Stimulated activated CD8-positive, alpha-beta memory T cell treated with anti-CD3 and anti-CD28 coated beads, Interleukin-7, amount 100 ng/mL, for 48 hours (primary cell): ENCODE measurements around the gene CNTNAP5.

Experiments used
- DNase-seq, 2 donors: peaks; one replicate each; pipeline ENCODE4 v3.0.0-alpha.2; 2020; ENCODE audit warnings: low read depth in 1 of 2; ENCODE audit errors: extremely low read depth in 1 of 2

The CNTNAP5 gene

GRCh38 chr2:124053796-124054195 is 28.7 kb downstream of the CNTNAP5 start:
- DNase-seq: no peak

DNA sequence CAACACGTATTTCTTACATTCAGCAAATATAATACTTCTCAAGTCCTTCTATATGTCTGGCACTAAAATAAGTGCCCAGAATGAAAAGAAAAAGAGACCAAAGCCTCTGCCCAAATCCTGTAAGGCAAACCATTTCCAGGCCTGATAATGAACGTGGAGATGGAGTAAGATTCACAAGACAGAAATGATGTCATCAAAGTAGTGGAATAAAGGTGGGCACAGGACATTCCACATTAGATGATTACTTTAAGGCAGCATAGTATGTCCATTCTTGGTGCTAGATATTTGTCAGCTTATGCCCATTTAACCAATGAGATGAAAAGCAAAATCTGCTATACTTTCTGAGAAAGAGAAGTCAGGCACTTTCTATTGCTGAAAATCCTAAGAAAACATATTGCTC is 38.5 kb downstream of the CNTNAP5 start:
- DNase-seq: no peak

- no peak for DNase-seq
These were observed 40.5 kb downstream of the CNTNAP5 start for GRCh38 chr2:124065636-124066035.

- DNase-seq: no peak
These were observed 41.7 kb downstream of the CNTNAP5 start for GRCh38 chr2:124066776-124067175.

- DNase-seq: no peak
These were observed 54.0 kb downstream of the CNTNAP5 start for GRCh38 chr2:124079045-124079444.

DNA sequence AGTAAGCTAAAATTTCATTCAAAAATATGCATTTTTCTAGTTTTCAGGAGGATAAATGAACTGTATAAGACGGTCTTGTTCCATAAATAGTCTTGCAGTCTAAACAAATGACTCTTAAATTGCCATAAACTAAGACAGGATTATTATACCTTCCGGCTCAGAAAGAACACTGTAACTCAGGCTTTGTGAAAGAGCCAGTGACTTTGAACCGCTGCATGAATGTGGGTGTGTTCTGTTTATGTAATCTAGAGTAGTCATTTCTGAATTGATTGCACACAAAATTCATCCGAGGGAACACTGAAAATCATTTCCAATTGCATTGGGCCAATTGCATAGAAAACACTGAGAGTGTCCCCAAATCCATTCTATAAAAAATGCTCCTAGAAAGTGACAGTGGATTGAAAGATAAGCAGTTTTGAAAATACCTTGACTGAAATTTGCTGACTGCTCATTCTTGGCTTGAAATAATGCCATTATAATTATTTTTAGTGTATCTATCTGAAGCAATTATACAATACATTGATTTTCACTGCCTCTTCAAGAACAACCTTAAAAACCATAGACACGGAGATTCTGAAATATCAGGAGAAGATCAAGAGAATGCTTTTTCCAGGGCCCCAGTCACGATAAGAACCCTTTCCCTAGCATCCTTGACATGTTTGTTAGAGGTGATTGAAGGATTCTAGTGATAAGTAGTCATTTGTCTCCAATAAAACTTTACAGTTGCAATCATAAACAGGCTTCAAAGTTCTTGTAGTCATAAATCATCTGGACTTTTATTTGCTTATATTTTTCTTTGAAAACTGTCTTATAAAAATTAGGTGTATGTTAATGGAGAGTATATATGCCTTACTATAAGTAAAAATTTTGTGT is 55.4 kb downstream of the CNTNAP5 start:
- DNase-seq: no peak

GRCh38 chr2:124081154-124081716 is 56.1 kb downstream of the CNTNAP5 start:
- no peak for DNase-seq

DNA sequence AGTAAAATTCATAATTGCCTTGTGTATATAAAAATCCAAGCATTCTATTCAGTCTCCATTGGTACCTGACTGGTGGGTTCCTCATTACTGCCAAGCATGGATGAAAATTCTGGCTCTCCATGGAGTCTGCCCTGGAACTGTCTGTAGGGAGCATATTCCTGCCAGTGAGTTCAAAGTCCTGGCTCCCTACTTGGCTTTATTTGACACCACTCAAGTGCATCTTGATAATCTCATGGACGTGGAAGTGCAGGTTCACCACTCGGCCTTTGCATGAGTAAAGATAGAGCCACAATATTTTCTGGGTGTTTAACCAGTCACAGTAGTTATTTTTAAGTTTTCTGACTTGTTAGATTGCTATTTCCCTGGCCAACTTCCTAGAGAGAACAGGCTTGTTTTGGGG is 63.5 kb downstream of the CNTNAP5 start:
- DNase-seq: no peak

GRCh38 chr2:124091721-124092120 is 66.6 kb downstream of the CNTNAP5 start:
- no peak for DNase-seq

DNA sequence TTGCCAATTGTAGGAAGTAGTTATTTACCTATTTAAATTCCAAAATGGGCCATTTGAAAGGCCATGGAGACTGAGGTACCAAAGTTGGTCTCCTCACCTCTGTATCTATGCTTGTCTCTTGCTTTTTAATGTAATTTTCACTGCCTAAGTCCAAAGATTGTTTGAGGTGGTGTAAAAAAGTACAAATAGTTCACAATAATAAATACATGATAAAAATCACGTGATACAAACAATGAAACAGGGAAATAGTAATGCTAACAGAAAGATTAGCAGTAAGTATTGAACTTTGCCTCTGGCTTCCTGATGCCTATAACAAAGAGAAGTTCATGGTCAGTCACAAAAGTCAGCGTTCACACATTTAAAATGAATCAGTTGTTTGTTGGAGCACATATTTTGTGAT is 67.6 kb downstream of the CNTNAP5 start:
- DNase-seq: no peak

GRCh38 chr2:124104914-124105313 is 79.8 kb downstream of the CNTNAP5 start:
- DNase-seq: no peak

DNA sequence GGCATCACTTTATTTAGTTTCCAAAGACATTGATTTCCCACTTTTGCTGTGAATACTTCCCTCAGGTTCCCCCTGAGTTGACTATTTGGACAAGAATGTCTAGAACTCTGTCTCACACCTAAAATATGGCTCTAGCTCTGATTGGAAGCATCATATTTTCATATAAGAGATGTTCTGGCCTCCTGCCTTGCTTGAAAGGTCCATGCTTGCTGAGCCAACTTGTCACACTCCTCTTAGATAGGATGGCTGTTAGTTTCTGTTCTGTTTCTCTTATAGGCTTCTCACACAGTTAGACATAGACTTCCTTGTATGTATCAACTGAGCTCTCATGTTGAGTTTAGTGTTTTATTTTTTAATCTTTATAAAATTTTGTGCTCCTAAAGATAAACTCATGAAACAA is 87.1 kb downstream of the CNTNAP5 start:
- DNase-seq: no peak

DNA sequence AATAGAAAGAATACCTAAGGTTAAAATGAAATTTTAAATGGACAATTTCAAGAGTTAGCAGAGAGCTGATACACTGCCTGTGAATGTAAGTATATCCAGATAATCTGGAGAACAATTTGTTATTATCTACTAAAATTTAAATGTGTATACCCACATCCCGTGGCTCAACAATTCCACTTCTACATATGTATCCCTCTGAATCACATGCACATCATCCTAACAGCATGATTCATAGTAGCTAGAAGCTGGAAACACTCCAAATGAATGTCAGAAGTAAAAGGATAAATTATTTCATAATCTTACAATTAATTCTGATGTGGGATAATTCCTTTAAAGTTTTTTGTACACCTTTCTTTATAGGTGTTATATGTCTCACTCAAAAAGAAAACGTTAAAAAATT is 87.9 kb downstream of the CNTNAP5 start:
- no peak for DNase-seq

GRCh38 chr2:124120246-124120645 is 95.2 kb downstream of the CNTNAP5 start:
- DNase-seq: no peak

DNA sequence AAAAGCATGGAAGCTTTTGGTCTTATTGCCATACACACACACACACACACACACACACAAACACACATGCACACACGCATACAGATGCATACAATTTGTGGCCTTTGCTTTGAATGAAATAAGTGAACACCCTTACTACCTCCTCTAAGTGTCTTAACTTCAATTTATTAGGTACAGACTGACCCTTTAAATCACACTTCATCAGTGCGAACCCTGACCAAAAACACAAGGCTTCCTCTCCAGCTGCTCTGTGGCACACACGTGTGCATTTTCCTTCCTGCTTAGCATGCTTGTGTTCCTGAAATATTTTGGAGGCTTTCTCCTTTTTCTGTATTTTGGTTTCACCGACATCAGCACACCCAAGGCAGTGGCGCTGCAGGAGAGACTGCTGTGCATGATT is 96.0 kb downstream of the CNTNAP5 start:
- DNase-seq: no peak

GRCh38 chr2:124121760-124122275 is 96.7 kb downstream of the CNTNAP5 start:
- DNase-seq: no peak

- DNase-seq: no peak
These were observed 97.3 kb downstream of the CNTNAP5 start for GRCh38 chr2:124122340-124122739.

GRCh38 chr2:124131276-124131675 is 106.2 kb downstream of the CNTNAP5 start:
- no peak for DNase-seq

DNA sequence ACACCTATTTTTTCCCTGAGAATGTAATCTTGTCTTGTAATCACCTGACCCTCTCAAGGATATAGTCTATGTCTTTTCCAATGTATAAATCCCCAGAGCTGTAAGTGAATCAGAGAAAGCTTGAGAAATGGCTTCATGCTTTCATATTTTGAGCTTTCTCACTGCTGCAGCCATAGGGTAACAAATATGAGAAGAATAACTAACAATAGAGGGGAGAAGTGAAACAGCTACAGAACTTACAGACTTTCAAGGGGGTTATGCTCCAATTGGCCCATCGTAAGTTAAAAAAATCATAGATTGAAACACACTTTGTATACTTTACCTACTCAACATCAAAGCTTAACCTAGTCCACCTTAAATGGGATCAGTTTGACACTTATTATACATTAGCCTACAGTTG is 111.0 kb downstream of the CNTNAP5 start:
- no peak for DNase-seq

GRCh38 chr2:124138076-124138475 is 113.0 kb downstream of the CNTNAP5 start:
- DNase-seq: no peak

GRCh38 chr2:124145982-124146381 is 120.9 kb downstream of the CNTNAP5 start:
- DNase-seq: no peak

DNA sequence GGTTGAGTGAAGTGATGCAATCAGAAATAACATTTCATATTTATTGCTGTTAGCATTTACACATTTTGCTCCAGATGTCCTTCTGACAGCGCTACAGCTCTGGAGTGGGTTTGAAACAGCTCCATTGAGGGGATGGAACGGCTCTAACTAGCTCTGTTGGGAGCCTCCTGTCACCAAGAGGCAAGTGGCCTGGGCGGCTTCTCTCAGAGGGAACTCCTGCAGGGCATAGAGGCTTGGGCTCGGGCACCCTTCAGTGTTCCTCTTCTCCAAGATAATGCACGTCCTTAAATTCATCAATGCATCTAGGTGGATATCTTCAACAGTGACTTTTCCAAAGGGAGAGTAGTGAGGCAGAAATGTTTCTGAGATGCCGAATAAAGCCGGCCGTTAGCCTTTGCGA is 122.5 kb downstream of the CNTNAP5 start:
- DNase-seq: no peak
